Fibroblast of villous mesenchyme (primary cell): Measurements from ENCODE around the gene CIROP. TPM values are rescaled to one million over a fixed set of nuclear protein-coding genes. Genes with fewer than 3 reads are reported as not detected.

Experiments
- DNase-seq: peaks from one replicate; pipeline ENCODE4 v3.0.0-alpha.2; 2010; ENCODE audit warnings: low read depth
- H3K4me3 ChIP-seq: 2 replicates; pipeline ENCODE4 v1.5.1; 2011; ENCODE audit warnings: low read depth, mild to moderate bottlenecking, low read length
- total RNA-seq: library from RNA; depleted of rRNA; stranded (reverse); fragments of >200 nt; gene quantifications from 2 replicates; pipeline ENCODE4 v1.2.3, GENCODE V29; 2012
- TF ChIP-seq, protein P1 (sequence below): IDR thresholded peaks from 2 replicates; pipeline ENCODE4 v1.5.1; 2012; ENCODE audit warnings: low read depth, mild to moderate bottlenecking, low read length; ENCODE audit not compliant: insufficient read depth

Gene CIROP
- total RNA-seq, 1 donor = not detected

DNA sequence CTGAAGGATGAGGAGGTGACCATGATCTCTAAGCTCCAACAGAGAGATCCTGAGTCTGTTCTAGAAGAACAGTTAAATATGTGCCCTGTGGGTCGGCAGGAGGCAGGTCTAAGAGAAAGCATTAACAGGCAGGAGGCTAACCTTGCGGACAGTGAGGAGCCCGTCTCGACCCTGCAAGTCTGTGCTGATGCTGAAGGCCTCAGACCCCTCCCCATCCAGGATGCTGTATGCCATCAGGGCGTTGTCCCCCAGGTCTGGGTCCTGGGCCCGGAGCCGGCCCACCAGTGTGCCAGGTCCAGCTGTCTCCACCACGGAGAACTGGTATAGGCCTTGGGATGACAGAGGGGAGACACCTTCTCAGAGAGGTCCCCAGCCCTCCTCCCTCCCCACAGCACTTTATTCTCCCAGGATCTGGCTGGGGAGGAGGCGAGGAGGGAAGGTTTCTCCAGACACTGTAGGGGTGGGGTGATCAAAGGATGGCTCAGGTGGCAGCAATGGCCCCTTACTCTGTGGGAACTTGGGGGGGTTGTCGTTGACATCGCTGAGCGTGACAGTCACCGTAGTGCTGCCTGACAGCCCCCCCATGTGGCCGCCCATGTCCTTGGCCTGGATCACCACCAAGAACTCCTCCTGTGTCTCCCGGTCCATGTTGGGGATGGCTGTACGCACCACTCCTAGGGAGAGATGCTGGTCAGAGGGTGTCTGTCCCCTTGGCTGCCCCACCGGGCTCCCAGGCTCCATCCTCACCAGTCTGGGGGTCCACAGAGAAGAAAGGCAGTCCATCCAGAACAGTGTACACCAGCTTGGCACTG, 50.6 kb downstream of the CIROP start:
- no peak for DNase-seq
- no peak overlapping the region for H3K4me3 ChIP-seq
- TF ChIP-seq, protein P1, sequence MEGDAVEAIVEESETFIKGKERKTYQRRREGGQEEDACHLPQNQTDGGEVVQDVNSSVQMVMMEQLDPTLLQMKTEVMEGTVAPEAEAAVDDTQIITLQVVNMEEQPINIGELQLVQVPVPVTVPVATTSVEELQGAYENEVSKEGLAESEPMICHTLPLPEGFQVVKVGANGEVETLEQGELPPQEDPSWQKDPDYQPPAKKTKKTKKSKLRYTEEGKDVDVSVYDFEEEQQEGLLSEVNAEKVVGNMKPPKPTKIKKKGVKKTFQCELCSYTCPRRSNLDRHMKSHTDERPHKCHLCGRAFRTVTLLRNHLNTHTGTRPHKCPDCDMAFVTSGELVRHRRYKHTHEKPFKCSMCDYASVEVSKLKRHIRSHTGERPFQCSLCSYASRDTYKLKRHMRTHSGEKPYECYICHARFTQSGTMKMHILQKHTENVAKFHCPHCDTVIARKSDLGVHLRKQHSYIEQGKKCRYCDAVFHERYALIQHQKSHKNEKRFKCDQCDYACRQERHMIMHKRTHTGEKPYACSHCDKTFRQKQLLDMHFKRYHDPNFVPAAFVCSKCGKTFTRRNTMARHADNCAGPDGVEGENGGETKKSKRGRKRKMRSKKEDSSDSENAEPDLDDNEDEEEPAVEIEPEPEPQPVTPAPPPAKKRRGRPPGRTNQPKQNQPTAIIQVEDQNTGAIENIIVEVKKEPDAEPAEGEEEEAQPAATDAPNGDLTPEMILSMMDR = no peak

GRCh38 chr14:23053426-23053825, 51.4 kb downstream of the CIROP start:
- no peak for DNase-seq
- TF ChIP-seq, protein P1 = no peak

GRCh38 chr14:23052671-23053070, 52.1 kb downstream of the CIROP start:
- TF ChIP-seq, protein P1 = no peak
- DNase-seq = no peak
- no peak overlapping the region for H3K4me3 ChIP-seq

More at GRCh38 chr14:23053426-23053825, 51.4 kb downstream of the CIROP start:
- H3K4me3 ChIP-seq = no peak overlapping the region

DNA sequence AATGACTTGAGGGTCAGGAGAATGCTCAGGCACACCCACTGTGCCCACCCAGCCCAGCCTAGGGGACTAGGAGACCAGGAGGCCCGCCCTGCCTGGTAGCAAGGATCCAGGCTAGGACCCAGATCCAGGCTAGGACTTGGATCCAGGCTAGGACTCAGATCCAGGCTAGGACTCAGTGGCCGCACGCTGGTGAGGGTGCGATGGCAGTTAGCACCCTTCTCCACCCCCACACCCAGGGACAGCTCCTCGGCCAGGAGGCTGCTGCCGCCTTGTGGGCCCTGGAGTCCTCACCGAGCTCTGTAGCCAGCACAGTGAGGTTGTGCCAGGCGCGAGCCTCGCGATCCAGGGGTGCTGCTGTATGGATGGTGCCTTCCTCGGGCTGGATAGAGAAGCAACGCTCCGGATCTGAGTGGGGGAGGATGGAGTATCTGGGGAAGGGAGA, 52.6 kb downstream of the CIROP start:
- H3K4me3 ChIP-seq = no peak overlapping the region
- TF ChIP-seq, protein P1 = peak; percentile 37
- DNase-seq = no peak

GRCh38 chr14:23051141-23052057, 53.4 kb downstream of the CIROP start:
- H3K4me3 ChIP-seq = no peak overlapping the region
- no peak for DNase-seq
- TF ChIP-seq, protein P1 = no peak

Other genes starting within 250 kb of the CIROP start
- 104 and 108 TPM in 2 replicates for gene LRP10, start 233.2 kb downstream of the CIROP start, total RNA-seq
- gene REM2, start 221.8 kb downstream of the CIROP start, total RNA-seq = under 0.01 and 0.43 TPM in 2 replicates
- gene RBM23, start 185.8 kb downstream of the CIROP start, total RNA-seq = 60.9 and 68.6 TPM in 2 replicates
- 56.7 and 82.5 TPM in 2 replicates for gene PRMT5, start 175.6 kb downstream of the CIROP start, total RNA-seq
- gene HAUS4, start 147.9 kb downstream of the CIROP start, total RNA-seq = 29.8 and 46.7 TPM in 2 replicates
- 105 and 131 TPM in 2 replicates for gene AJUBA, start 122.4 kb downstream of the CIROP start, total RNA-seq
- gene C14orf93, start 94.8 kb downstream of the CIROP start, total RNA-seq = 4.5 and 4.7 TPM in 2 replicates
- gene PSMB5, start 70.1 kb downstream of the CIROP start, total RNA-seq = 178 and 196 TPM in 2 replicates
- gene PSMB11, start 62.8 kb downstream of the CIROP start, total RNA-seq = not detected in 2 replicates
- 6.4 and 10.8 TPM in 2 replicates for gene CDH24, start 47.5 kb downstream of the CIROP start, total RNA-seq
- 93.1 and 106 TPM in 2 replicates for gene ACIN1, start 9.9 kb downstream of the CIROP start, total RNA-seq
- gene C14orf119, start 9.5 kb downstream of the CIROP start, total RNA-seq = 48.0 and 66.1 TPM in 2 replicates
- gene CEBPE, start 14.3 kb upstream of the CIROP start, total RNA-seq = not detected in 2 replicates
- 0.86 and 0.97 TPM in 2 replicates for gene SLC7A8, start 78.7 kb upstream of the CIROP start, total RNA-seq
- gene RNF212B, start 132.9 kb upstream of the CIROP start, total RNA-seq = not detected in 2 replicates
- gene HOMEZ, start 181.1 kb upstream of the CIROP start, total RNA-seq = 4.2 and 6.0 TPM in 2 replicates
- gene PPP1R3E, start 197.9 kb upstream of the CIROP start, total RNA-seq = 3.0 and 5.8 TPM in 2 replicates
- gene BCL2L2, start 201.8 kb upstream of the CIROP start, total RNA-seq = 17.7 and 20.7 TPM in 2 replicates
- 51.2 and 75.1 TPM in 2 replicates for gene PABPN1, start 216.5 kb upstream of the CIROP start, total RNA-seq
- gene SLC22A17, start 247.9 kb upstream of the CIROP start, total RNA-seq = 14.8 and 16.4 TPM in 2 replicates